Activated CD4-positive, alpha-beta T cell treated with anti-CD3 and anti-CD28 coated beads for 1 hour (primary cell): ENCODE measurements around the gene ATP5F1D.

Experiments
- DNase-seq: peaks from one replicate; pipeline ENCODE4 v3.0.0-alpha.2; 2020

ATP5F1D gene

DNA sequence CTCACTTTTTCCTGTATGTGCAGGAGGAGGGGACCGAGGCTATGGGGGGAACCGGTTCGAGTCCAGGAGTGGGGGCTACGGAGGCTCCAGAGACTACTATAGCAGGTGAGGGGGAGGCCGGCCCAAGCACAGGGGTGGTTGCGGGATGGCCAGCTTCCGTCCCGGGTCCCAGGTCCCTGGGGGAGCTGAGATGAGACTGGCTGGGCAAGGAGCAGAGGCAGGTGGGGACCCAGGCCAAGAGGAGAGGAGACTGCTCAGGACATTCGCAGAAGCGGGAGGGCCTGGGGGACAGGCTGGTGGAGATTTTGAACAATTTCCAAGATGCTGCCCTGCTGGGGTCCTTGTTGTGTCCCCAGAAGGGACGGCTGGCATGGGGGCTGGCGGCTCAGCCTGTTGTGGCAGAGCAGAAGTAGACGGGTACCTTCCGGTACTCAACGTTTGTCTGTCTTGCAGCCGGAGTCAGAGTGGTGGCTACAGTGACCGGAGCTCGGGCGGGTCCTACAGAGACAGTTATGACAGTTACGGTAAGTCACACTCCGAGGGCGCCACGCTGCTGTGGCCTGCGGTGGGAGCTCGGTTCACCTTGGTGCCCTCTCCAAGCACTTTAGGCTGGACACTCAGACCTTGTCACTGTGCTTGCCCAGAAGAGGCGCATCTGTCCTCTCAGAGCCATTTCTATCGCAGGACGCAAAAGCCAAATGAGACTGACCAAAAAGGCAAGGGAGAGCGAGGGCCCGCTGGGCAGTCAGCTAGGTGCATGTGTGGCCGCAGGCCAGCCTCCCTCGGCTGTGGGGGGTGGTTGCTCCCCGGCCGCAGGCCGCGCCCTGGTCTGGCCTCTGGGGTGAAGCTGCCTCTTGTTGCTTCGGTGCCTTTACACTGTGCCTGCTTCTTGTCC, 30.2 kb downstream of the ATP5F1D start:
- no peak for DNase-seq

DNA sequence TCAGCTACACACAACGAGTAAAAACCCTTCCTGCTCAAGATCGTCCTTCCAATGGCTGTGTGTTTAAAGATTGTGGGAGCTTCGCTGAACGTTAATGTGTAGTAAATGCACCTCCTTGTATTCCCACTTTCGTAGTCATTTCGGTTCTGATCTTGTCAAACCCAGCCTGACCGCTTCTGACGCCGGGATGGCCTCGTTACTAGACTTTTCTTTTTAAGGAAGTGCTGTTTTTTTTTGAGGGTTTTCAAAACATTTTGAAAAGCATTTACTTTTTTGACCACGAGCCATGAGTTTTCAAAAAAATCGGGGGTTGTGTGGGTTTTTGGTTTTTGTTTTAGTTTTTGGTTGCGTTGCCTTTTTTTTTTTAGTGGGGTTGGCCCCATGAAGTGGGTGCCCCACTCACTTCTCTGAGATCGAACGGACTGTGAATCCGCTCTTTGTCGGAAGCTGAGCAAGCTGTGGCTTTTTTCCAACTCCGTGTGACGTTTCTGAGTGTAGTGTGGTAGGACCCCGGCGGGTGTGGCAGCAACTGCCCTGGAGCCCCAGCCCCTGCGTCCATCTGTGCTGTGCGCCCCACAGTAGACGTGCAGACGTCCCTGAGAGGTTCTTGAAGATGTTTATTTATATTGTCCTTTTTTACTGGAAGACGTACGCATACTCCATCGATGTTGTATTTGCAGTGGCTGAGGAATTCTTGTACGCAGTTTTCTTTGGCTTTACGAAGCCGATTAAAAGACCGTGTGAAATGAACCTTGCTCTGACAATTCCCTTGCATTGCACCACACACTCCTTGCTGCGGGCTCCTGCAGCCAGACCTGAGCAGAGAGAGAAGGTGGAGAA, 31.1 kb downstream of the ATP5F1D start:
- DNase-seq, result no peak

GRCh38 chr19:1273263-1274041, 31.9 kb downstream of the ATP5F1D start:
- DNase-seq, result no peak

- no peak for DNase-seq
Observed at GRCh38 chr19:1274081-1274851, 32.7 kb downstream of the ATP5F1D start.

- no peak for DNase-seq
Observed at GRCh38 chr19:1274852-1275259, 33.3 kb downstream of the ATP5F1D start.

- DNase-seq, result peak; percentile 95
Observed at GRCh38 chr19:1275260-1275975, 33.9 kb downstream of the ATP5F1D start, which contains the start of gene FAM174C. TSS of gene FAM174C (plus strand) at chr19:1275530. CDS start at chr19:1275550, 20 bp downstream.

DNA sequence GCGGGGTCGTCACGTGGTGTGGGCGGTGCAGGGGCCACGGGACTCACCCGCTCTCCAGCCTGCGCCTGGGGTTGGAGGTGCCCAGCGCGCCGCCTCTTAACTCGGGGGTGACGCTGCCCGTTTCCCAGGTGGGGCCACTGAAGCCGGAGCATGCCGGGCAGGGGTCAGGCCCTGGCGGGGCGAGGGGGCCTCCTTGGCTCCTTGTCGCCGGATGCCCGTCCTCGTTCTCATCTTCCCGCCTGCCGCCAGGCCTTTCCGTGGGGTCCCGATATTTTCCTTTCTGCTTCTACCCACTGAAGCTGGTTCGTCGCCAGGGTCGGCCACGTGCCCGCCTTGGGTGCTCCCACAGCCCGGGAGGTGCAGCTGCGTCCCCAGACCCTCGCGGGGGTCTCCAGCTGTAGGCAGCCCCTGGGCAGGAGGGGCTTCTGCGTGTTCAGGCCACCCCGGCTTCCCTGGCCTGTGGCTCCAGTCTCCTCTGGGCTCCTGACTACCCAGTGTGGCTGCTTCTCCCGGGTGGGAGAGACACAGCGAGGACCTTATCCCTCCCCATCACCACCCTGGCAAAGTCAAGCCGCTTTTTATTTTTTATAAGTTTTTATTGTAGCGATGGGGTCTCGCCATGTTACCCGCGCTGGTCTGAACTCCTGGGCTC, 34.6 kb downstream of the ATP5F1D start:
- DNase-seq, result no peak

- DNase-seq, result no peak
Observed at GRCh38 chr19:1276628-1277022, 35.1 kb downstream of the ATP5F1D start.

- DNase-seq, result no peak
Observed at GRCh38 chr19:1277061-1277460, 35.5 kb downstream of the ATP5F1D start.

DNA sequence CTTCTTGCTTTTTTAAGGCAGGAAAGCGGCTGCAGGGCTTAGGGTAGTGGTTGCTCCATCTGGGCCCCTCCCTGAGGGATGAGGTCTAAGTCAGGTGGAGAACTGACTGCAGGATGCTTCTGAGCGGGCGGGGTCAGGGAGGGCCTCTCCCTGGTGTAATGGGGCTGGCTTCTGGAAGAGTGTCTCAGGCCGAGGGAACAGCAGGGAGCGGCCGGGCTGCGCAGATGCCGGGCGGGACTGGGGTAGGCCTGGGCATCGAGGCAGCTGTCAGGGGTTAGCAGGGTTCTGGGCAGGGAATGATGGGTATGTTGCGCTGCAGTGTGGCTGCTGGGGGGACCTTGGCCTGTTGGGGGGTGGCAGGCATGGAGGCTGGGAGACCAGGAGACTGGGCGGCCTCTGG, 36.5 kb downstream of the ATP5F1D start:
- DNase-seq, result no peak

- DNase-seq, result no peak
Observed at GRCh38 chr19:1278713-1279660, 37.4 kb downstream of the ATP5F1D start.

- peak; percentile 68 for DNase-seq
Observed at GRCh38 chr19:1279782-1280341, 38.3 kb downstream of the ATP5F1D start.

GRCh38 chr19:1280636-1281568, 39.4 kb downstream of the ATP5F1D start:
- DNase-seq, result no peak

- no peak for DNase-seq
Observed at GRCh38 chr19:1281569-1282287, 40.2 kb downstream of the ATP5F1D start.

- DNase-seq, result no peak
Observed at GRCh38 chr19:1282588-1283206, 41.1 kb downstream of the ATP5F1D start.

DNA sequence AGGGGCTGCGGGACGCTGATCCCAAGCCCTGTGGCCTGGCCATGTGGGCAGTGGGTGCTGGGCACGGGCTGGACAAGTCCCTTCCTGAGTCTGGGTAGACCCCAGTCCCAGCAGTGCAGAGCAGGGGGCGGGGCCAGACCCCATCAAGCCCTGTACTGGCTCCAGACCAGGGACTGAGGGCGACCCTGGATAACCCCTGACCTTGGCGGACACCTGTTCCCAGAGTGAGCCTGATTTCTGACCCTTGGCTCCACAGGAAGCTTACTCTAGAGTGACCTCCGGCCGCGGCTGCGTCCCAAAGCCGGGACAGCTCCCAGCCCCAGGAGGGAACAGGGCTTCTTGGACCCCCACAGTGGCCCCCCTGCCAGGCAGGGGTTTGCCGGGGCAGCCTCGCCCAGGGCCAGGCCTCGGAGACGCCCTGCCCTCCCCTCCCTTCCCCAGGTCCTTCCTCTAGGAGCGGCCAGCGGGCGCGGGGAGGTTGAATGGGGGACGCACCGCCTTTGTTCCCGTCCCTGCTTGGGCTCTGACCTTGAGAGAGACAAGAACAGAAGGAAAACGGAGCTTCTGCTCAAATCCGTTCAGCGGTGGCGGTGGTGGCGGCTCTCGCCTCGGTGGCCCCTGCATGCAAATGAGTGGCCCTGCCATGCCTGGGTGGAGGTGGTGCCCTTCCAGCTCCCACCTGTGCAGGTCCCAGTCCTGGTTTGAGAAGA, 41.8 kb downstream of the ATP5F1D start:
- no peak for DNase-seq
